CD4-positive, alpha-beta T cell treated with Interleukin-17A for 4 hours (primary cell): ENCODE results near the gene RUVBL2.
A peak's percentile ranks its signal among the peaks of the same experiment; 100 is the strongest.
"Not testable (repeated sequence)": the region's sequence is repeated elsewhere in the genome, so short reads cannot be mapped to it uniquely, and the experiment has no call there.

ENCODE experiments used
- DNase-seq: peaks from one replicate; pipeline ENCODE4 v3.0.0-alpha.2; 2020; ENCODE audit warnings: mixed read lengths

RUVBL2 gene

DNA sequence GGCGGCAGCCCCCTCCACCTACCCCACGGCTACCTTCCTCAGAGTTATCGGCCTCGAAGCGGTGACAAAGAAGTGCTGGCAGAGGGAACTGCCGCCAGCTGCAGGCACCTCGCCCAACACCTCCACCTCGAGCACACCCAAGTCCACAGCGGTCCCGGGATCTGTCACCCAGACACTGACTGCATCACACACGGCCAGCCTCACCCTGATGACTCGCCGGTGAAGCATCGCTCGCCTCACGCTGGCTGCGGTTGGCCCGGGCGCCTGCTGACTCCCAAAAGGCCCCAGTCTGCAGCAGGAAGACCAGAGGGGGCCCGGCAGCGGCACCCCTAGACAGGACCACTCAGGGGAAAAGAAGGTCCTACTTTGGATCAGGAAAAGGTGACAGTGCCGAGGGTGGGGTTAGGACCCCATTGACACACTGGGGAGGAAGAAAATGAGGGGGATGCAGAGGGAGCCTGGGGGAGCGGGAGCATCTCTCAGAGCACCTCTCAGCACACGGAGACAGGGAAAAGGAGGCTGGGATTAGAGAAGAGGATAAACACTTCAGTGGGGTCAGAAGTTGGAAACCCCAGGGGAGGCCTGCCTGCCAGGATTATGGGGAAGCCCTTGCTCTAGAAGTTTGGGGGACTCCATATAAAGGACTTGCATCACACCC lies 56.8 kb downstream of the RUVBL2 start:
- DNase-seq: not testable (repeated sequence)

DNA sequence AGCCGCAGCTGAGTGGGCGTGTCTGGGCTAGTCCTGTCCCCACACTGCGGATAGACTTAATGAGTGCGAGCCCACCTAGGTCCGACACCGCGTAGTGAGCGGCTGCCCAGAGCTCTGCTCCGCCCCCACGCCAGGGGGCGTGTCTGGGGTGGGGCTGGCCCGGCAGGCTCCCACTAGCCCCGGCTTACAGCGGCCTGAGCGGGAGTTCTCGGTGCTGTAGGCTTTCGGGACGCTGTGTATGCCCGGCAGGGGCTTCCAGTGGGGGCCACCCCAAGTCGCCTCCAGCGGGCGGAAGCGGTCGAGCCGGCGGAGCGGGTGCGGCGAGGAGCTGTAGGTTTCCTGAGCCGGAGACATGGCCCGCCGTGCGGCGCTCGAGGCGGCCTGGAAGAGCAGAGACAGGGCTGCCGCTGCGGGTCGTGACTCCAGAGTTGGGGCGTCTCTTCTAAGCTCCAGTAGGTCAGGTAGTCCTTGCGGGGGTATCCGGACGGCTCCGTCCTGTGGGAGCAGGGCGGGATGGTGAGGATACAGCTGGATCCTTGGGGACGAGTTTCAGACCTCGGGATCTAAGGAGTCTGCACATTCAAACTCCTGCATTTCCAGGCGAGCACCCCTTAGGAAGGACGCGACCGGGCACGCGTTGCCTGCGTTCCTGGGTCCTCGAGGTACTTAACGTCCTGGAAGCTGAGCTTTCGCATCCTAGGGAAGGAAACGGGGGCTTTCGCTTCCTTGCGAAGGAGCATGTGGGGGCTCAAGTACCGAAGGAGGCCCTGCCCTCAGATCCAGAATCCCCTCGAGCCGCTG lies 62.6 kb downstream of the RUVBL2 start:
- DNase-seq: peak; percentile 66

DNA sequence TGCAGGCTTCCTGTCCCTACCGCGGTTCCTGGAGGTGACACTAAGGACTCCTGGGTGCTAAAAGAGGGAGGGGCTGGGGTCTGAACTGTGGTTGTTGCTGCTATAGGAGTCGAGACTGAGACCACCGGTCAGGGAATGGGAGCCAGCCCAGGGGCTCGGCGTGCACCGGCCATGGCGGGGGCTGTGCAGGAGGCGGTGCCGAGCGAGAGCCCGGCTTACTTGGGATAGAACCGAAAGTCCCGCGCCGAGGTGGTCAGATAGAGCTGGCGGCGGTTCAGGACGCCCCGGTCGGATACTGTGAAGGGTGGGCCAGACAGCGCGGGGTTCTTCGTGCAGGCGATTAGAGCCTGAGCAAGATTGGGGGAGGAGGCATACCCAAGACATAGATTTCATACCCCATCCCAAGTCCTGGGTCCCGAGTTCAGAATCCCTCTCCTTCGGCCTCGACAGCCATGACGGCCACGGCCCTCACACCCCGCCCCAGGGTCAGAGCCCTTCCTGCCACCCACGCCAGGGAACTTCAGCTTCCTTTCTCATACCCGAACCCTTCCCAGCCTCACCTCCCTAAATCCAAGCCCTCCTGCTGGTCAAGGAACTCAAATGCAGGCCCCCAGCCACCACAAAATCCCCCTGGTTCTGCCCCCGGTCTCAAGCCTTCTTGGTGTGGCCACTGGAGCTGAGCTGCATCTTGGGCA lies 63.4 kb downstream of the RUVBL2 start:
- peak; percentile 24 for DNase-seq

DNA sequence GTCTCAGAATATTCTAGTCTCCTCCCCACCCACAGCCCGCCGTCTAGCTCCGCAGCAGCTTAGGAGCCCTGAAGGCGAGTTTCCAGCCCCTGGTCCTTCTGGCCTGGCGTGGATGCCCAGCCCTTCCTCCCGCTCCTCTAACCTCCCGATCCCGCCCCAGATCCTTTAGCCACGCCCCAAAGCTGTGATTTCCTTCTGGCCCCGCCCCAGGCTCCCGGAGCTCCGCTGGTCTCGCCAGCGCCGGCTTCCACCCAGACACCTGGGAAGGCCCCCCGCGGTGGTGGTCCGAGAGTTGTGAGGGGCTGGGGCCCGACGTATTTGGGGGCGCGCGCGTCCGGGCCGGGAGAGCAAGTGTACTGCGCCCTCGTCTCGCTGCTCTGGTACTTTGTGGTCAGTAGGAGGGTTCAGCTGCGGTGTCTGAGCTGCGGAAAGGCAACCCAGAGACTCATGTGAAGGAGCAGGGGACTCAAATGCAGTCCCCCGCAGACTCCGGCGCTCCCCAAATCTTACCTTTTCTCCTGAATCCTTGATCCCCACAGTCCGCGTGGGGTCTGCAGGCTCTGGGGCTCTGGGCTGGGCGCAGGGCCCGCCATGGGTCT lies 64.0 kb downstream of the RUVBL2 start, which contains the start of gene CGB7:
Gene CGB7 (minus strand): TSS at position 114 of the 599 bp plus-strand sequence. CDS start 2,374 bp downstream, outside the sequence.
- DNase-seq: peak; percentile 69

DNA sequence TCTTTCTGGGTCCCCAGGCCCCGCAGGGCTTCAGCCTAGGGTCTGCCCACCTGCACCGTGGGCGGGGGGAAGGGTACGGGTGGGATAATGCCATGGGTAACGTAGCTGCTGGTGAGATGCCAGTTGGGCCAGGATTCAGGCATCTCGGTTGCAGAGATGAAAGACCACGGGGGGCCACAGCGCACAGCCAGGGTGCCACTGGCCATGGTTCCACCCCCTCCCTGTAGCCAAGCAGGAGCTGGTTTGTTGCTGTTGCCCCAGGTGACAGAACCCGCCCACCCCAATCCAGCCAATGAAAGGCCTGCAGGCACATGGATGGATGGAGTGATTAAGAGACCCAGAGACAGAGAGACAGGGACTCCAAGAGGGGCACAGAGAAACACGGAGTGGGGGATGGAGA lies 64.9 kb downstream of the RUVBL2 start:
- DNase-seq: no peak

DNA sequence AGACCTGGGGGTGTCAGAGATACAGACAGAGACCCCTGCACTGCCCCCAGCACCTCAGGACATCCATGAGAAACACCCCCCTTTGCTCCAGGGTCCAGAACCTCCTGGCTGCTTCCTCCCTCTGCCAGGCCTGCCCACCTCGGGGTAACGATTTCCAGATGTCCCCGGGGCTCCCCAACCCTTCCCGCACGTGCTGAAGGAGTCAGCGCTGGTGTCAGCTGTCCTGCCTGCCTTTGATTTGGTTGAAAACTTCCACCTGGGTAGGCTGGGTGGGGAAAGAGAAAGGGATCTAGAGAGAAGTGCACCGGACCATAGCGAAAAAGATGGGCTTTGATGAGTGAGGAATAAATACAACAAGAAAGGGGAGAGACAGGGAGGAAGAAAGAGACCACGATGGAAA lies 65.4 kb downstream of the RUVBL2 start:
- no peak for DNase-seq

DNA sequence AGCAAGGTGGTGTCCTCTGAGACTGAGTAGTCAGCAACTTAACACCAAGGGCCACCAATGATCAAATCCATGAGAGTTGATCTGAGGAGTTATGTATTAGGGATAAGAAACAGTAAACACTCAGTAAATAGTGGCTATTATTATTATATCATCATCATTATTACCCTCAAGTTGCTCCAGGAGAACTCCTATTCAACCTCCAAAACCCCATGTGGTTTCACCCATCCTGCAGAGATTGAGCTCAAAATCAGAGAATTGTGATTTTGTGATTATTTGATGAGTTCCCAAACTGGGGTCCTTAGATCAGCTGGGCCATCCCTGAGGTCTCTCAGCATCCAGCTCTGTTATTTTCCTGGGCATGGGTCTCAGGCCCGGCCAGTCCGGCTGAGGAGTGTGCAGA lies 67.3 kb downstream of the RUVBL2 start:
- DNase-seq: no peak

DNA sequence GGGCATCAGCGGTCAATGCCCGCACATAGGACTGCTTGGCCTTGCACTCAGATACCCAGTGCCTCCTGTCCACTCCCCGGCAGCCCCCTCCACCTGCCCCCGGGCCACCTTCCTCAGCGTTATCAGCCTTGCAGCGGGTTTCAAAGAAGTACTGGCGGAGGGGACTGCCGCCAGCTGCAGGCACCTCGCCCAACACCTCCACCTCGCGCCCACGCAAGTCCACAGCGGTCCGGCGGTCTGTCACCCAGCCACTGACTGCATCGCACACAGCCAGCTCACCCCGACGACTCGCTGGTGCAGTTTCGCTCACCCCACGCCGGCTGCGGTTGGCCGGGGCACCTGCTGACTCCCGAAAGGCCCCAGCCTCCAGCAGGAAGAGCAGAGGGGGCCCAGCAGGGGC lies 67.8 kb downstream of the RUVBL2 start:
- DNase-seq: no peak

DNA sequence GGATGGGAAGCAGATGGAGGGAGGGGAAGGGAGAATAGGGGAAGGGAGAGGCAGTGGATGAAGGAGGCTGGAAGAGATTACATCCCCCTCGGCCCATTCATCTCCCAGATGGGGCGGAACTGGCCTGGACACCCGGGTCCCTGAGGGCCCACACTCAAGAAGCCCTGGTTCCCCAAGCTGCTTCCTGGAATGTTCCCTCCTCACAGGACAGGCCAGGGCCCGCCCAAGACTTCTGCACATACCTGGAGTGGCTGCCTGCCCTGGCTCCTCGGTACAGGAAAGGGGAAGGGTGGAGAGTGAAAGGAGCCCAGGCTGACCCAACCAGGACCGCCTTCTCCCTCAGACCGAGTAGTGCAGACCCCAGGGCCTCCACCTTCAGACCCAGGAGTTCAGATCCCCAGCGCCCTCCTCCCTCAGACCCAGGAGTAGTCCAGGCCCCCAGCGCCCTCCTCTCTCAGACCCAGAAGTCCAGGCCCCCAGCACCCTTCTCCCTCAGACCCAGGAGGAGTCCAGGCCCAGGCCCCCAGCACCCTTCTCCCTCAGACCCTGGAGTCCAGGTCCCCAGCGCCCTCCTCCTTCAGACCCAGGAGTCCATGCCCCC lies 70.4 kb downstream of the RUVBL2 start:
- no peak for DNase-seq

DNA sequence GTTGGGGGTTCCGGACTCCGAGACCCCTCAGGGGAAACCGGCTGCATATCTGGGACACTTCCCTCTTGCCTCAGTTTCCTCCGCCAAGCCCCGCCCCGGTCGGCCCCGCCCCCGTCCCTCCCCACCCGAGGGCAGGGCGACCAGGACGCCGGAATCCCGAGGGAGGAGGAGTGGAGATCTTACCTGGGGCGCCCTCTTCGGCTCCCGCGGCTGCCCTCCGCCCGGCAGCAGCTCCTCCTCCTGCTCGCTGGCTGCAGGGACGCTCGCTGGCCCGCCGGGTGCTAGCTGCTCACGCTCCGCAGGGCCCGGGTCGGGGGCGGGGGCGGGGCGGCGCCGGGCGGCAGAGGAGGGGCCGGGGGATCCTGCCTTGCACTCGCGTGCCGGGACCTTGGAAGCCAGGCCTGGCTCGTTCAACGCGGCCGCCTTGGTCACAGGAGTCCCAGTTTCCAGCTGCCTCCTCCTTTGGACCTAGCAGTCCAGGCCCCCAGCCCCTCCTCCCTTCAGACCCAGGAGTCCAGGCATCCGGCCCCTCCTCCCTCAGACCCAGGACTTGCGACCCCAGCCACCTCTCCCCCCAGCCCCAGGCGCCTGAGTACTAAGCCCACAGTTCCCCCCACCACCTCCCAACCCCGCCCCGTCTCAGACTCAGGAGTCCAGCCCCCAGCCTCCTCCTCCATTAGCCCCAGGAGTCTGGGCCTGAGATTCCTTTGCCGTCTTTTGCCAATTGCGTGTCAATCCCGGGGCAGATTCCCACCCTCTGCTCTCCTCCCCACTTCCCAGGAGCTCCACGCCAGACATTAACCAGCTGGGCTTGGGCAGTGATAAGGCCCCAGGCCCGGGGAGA lies 71.3 kb downstream of the RUVBL2 start, which contains the start of gene NTF4:
Gene NTF4 (minus strand): TSS at position 51 of the 844 bp plus-strand sequence. CDS start 2,821 bp downstream, outside the sequence.
- peak; percentile 8 for DNase-seq
